Stimulated activated naive CD4-positive, alpha-beta T cell (primary cell): ENCODE results near the gene SUDS3.
"Not testable (repeated sequence)": the region's sequence is repeated elsewhere in the genome, so short reads cannot be mapped to it uniquely, and the experiment has no call there.

Source experiments
- DNase-seq, 6 experiments: peaks; one replicate each; lab custom pipeline; 2025; lab: John Stamatoyannopoulos, UW

The SUDS3 gene

GRCh38 chr12:118376089-118377020 lies at the start of gene SUDS3:
Gene SUDS3, plus strand, starts transcription at chr12:118376555. Its CDS starts 137 bp downstream, at chr12:118376692.
- DNase-seq, result peak; percentile 82 to 98 (median 92)

GRCh38 chr12:118326991-118327390 lies 49.4 kb upstream of the SUDS3 start:
- DNase-seq, result no peak

GRCh38 chr12:118327391-118327790 lies 49.0 kb upstream of the SUDS3 start:
- no peak for DNase-seq

GRCh38 chr12:118328486-118329330 lies 47.6 kb upstream of the SUDS3 start:
- no peak for DNase-seq

- no peak for DNase-seq
These were observed 45.8 kb upstream of the SUDS3 start for GRCh38 chr12:118330421-118331018.

- no peak for DNase-seq
These were observed 43.8 kb upstream of the SUDS3 start for GRCh38 chr12:118332511-118332910.

GRCh38 chr12:118334241-118334640 lies 42.1 kb upstream of the SUDS3 start:
- DNase-seq, result no peak

GRCh38 chr12:118334939-118335567 lies 41.3 kb upstream of the SUDS3 start:
- no peak for DNase-seq

- no peak for DNase-seq
These were observed 40.2 kb upstream of the SUDS3 start for GRCh38 chr12:118336123-118336522.

- DNase-seq, result no peak
These were observed 39.0 kb upstream of the SUDS3 start for GRCh38 chr12:118337194-118337838.

GRCh38 chr12:118342090-118342489 lies 34.3 kb upstream of the SUDS3 start:
- no peak for DNase-seq

GRCh38 chr12:118344829-118345228 lies 31.5 kb upstream of the SUDS3 start:
- DNase-seq, result no peak

GRCh38 chr12:118345355-118345754 lies 31.0 kb upstream of the SUDS3 start:
- DNase-seq, result no peak

- no peak for DNase-seq
These were observed 29.5 kb upstream of the SUDS3 start for GRCh38 chr12:118346895-118347294.

- DNase-seq, result no peak
These were observed 28.4 kb upstream of the SUDS3 start for GRCh38 chr12:118347916-118348315.

GRCh38 chr12:118350908-118351559 lies 25.3 kb upstream of the SUDS3 start:
- no peak for DNase-seq

GRCh38 chr12:118353721-118354120 lies 22.6 kb upstream of the SUDS3 start:
- DNase-seq, result no peak

GRCh38 chr12:118354503-118354902 lies 21.9 kb upstream of the SUDS3 start:
- DNase-seq, result not testable (repeated sequence)

- DNase-seq, result no peak
These were observed 21.5 kb upstream of the SUDS3 start for GRCh38 chr12:118354903-118355302.

- no peak for DNase-seq
These were observed 20.5 kb upstream of the SUDS3 start for GRCh38 chr12:118355843-118356242.

- DNase-seq, result no peak
These were observed 19.5 kb upstream of the SUDS3 start for GRCh38 chr12:118356809-118357256.
